PC-9 (cell line): Measurements from ENCODE around the gene MYO1A.
"Not testable (repeated sequence)": the region's sequence is repeated elsewhere in the genome, so short reads cannot be mapped to it uniquely, and the experiment has no call there.

ENCODE experiments used
- CTCF ChIP-seq: fragments of 200-600 bp; sonication (generic); conservative IDR thresholded peaks from 2 replicates; pipeline ENCODE4 v1.6.1; 2017; ENCODE audit warnings: mixed run types, antibody characterized with exemption, mild to moderate bottlenecking, moderate library complexity
- EZH2 ChIP-seq: fragments of 200-600 bp; sonication (generic); IDR thresholded peaks from 2 replicates; pipeline ENCODE4 v1.8.0; 2017; ENCODE audit warnings: antibody characterized with exemption, low read depth

DNA sequence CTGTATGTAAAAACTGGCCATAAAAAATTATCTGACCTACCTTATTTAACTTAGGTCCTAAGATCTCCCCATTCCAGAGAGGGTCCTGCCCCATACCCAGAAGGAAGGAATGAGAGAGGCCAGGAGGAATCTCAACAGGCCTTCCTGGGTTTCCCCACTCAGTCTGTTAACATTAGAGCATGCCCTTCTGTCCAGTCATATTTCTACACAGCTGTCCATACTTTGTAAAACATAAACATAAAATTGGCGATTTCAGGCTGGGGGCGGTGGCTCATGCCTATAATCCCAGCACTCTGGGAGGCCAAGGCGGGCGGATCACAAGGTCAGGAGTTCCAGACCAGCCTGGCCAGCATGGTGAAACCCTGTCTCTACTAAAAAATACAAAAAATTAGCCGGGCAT, 27.6 kb downstream of the MYO1A start:
- not testable (repeated sequence) for TF ChIP-seq CTCF, EZH2
